ENCODE measurements around the gene LRCOL1. TPM values are rescaled to one million over a fixed set of nuclear protein-coding genes. Genes with fewer than 3 reads are reported as not detected.

Gene LRCOL1
- total RNA-seq, 1 experiment from 2014 or later: 0.24 TPM

DNA sequence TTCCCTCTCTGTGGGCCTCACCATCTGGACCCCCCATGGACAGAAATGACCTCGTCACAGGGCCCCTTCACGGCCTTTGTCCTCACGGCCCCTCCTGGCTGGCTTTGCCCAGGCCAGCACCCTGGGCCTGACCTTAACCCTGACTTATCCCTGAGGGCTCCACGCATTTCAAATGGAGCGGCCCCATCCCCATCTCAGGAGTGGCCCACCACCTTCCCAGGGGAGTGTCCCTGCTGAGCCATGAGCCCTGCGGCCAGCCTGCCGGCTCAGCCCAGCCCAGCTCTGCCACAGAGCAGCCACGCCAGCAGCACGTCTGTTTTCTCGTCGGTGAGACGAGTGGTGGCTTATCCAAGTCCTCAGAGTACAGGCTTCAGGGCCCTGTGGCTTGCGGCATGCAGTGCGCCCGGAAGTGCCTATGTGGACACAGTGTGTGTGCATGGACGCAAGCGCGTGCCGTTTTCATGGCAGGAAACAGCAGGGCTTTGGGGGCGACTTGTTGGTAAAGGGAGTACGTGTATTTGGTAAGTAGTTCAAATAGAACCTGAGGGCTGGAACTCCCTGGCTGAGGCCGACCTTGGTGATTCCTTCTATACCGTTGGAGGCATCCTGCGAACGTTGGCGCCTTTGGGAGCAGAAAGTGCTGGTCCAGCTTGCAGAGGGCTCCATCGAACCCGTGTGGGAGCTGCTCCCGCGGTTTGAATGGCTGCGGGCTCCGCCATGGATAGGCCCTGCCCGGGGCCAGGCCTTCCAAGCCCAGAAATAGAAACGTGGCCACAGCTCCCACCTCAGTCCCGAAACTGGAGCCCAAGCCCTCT is 52.1 kb downstream of the LRCOL1 start:
- Mint-ChIP-seq H3K4me1 (peaks cover 2% of the 10 kb centered on the region; the same call in 1 of the 2 replicates), H3K27me3 (ENCODE audit: low read depth) (peaks cover 58% of the 10 kb centered on the region), H3K27ac (no peak overlapping the region), H3K4me3 (no peak overlapping the region), H3K9me3 (no peaks in the 10 kb centered on the region), H3K36me3 (no peaks in the 10 kb centered on the region)
- ATAC-seq (no peak), DNase-seq (ENCODE audit: low spot score) (no peak)
- TF ChIP-seq TEAD4 (CRISPR knock-in tag; IDR thresholded peaks at IDR 0.05): no peak
- ChIA-PET CTCF (interaction anchor here (2.5 kb wide), 1 partner anchor 144 kb away, joined by 16 read pairs; no protein-coding TSS in a partner anchor), POLR2A (no interaction called here)

GRCh38 chr12:132557291-132558015 is 52.9 kb downstream of the LRCOL1 start:
- ATAC-seq (no peak), DNase-seq (ENCODE audit: low spot score) (no peak)
- H3K4me1 Mint-ChIP-seq: peaks cover 2% of the 10 kb centered on the region; the same call in 1 of the 2 replicates
- ChIA-PET CTCF (interaction anchor here (2.5 kb wide), 1 partner anchor 143 kb away, joined by 16 read pairs; no protein-coding TSS in a partner anchor), POLR2A (no interaction called here)
- no peak overlapping the region for H3K27ac Mint-ChIP-seq
- H3K9me3 Mint-ChIP-seq: no peaks in the 10 kb centered on the region
- TF ChIP-seq CTCF (IDR thresholded peaks at IDR 0.05) (no peak), ZNF512 (CRISPR knock-in tag; IDR thresholded peaks at IDR 0.05; ENCODE audit: borderline replicate concordance) (no peak), GABPB1 (CRISPR knock-in tag; IDR thresholded peaks at IDR 0.05) (no peak)
- H3K27me3 Mint-ChIP-seq (ENCODE audit: low read depth): peaks cover 63% of the 10 kb centered on the region
- no peak overlapping the region for H3K4me3 Mint-ChIP-seq
- no peaks in the 10 kb centered on the region for H3K36me3 Mint-ChIP-seq

DNA sequence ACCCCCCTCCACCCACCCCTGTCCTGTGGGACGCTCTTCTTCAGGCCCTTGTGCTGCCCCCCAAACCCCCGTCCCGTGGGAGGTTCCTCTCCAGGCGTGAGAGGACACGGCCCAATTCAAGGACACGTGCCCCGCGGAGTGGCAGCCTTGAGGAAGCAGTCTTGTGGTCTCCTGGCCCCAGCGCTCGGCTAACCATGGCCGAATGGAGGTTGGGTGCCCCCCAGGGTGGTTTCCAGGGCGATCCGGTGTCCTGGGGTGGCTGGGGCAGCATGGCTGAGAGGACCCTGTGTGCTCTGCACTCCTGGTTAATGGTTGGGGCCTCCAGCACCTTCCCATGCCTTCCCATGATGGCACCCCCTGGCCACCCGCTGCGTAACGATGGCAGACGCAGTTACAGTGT is 53.6 kb downstream of the LRCOL1 start:
- Mint-ChIP-seq H3K9me3 (no peaks in the 10 kb centered on the region), H3K4me3 (no peak overlapping the region)
- CTCF ChIA-PET: interaction anchor here (2.5 kb wide), 1 partner anchor 142 kb away, joined by 16 read pairs; no protein-coding TSS in a partner anchor
- TF ChIP-seq ZNF281 (CRISPR knock-in tag; IDR thresholded peaks at IDR 0.05) (no peak), HMGA2 (CRISPR knock-in tag; IDR thresholded peaks at IDR 0.05) (no peak), E2F5 (CRISPR knock-in tag; IDR thresholded peaks at IDR 0.05) (no peak), SP1 (CRISPR knock-in tag; conservative IDR thresholded peaks at IDR 0.05) (no peak), CREM (CRISPR knock-in tag; IDR thresholded peaks at IDR 0.05) (no peak), SMAD3 (CRISPR knock-in tag; IDR thresholded peaks at IDR 0.05; ENCODE audit: borderline replicate concordance) (no peak), TEAD1 (CRISPR knock-in tag; IDR thresholded peaks at IDR 0.05) (no peak), IRF1 (CRISPR knock-in tag; IDR thresholded peaks at IDR 0.05) (no peak), TEAD4 (CRISPR knock-in tag; IDR thresholded peaks at IDR 0.05) (no peak)
- TF ChIP-seq, protein P1, sequence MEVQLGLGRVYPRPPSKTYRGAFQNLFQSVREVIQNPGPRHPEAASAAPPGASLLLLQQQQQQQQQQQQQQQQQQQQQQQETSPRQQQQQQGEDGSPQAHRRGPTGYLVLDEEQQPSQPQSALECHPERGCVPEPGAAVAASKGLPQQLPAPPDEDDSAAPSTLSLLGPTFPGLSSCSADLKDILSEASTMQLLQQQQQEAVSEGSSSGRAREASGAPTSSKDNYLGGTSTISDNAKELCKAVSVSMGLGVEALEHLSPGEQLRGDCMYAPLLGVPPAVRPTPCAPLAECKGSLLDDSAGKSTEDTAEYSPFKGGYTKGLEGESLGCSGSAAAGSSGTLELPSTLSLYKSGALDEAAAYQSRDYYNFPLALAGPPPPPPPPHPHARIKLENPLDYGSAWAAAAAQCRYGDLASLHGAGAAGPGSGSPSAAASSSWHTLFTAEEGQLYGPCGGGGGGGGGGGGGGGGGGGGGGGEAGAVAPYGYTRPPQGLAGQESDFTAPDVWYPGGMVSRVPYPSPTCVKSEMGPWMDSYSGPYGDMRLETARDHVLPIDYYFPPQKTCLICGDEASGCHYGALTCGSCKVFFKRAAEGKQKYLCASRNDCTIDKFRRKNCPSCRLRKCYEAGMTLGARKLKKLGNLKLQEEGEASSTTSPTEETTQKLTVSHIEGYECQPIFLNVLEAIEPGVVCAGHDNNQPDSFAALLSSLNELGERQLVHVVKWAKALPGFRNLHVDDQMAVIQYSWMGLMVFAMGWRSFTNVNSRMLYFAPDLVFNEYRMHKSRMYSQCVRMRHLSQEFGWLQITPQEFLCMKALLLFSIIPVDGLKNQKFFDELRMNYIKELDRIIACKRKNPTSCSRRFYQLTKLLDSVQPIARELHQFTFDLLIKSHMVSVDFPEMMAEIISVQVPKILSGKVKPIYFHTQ (CRISPR knock-in tag; IDR thresholded peaks at IDR 0.05): no peak
- TF ChIP-seq, protein P2, sequence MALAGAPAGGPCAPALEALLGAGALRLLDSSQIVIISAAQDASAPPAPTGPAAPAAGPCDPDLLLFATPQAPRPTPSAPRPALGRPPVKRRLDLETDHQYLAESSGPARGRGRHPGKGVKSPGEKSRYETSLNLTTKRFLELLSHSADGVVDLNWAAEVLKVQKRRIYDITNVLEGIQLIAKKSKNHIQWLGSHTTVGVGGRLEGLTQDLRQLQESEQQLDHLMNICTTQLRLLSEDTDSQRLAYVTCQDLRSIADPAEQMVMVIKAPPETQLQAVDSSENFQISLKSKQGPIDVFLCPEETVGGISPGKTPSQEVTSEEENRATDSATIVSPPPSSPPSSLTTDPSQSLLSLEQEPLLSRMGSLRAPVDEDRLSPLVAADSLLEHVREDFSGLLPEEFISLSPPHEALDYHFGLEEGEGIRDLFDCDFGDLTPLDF (CRISPR knock-in tag; IDR thresholded peaks at IDR 0.05): no peak

More for the DNA sequence above, 53.6 kb downstream of the LRCOL1 start:
- Mint-ChIP-seq H3K27me3 (ENCODE audit: low read depth) (peaks cover 69% of the 10 kb centered on the region), H3K27ac (no peak overlapping the region), H3K36me3 (no peaks in the 10 kb centered on the region), H3K4me1 (no peaks in the 10 kb centered on the region)
- DNase-seq (ENCODE audit: low spot score) (no peak), ATAC-seq (no peak)
- POLR2A ChIA-PET: no interaction called here
